Spinal cord (tissue), 4 donors: Measurements from ENCODE around the gene VGF. TPM values are rescaled to one million over a fixed set of nuclear protein-coding genes. Genes with fewer than 3 reads are reported as not detected.

ENCODE experiments used
- polyA plus RNA-seq, 2 donors: library from polyadenylated mRNA; unstranded; fragments of 120-200 nt; gene quantifications; one replicate each; pipeline ENCODE4 v1.2.1, GENCODE V29; 2013; ENCODE audit not compliant: insufficient read length in 2 of 2
- small RNA-seq: library from RNA; depleted of rRNA; stranded (forward); fragments of <200 nt; gene quantifications from one replicate; pipeline ENCODE3, GENCODE V24; 2014; ENCODE audit warnings: low replicate concordance
- total RNA-seq, 2 donors: library from RNA; depleted of rRNA in 1 of 2; stranded (reverse); fragments of 120-200 nt in 1 of 2; fragments of >200 nt in 1 of 2; gene quantifications; one replicate each; pipeline versions ENCODE4 v1.2.3 to v1.2.4, GENCODE V29; 2013 to 2014

Gene VGF
- total and polyA plus RNA-seq, 4 donors = 7.9 to 70.2 (median 39.1) TPM

Small RNA genes within 50 kb of the gene (small RNA-seq; reads per million reads assigned to genes)
- gene MIR4653 = not detected

Other genes with a start within 250 kb of the VGF start
- gene MUC3A, start 216.0 kb downstream of the VGF start, total RNA-seq = under 1 TPM; 0.17 to 0.40 TPM
- gene MUC3A, start 216.0 kb downstream of the VGF start, polyA plus RNA-seq = 1 to 10 TPM; 1.9 to 2.5 TPM
- 1 to 10 TPM in 1 of 2 donors, under 1 TPM in 1; 0.59 to 1.4 TPM for gene MUC12, start 196.0 kb downstream of the VGF start, total RNA-seq
- gene MUC12, start 196.0 kb downstream of the VGF start, polyA plus RNA-seq = 1 to 10 TPM; 1.9 to 2.2 TPM
- not detected for gene MUC17, start 145.5 kb downstream of the VGF start, total RNA-seq
- not detected for gene MUC17, start 145.5 kb downstream of the VGF start, polyA plus RNA-seq
- gene TRIM56, start 80.1 kb downstream of the VGF start, total RNA-seq = 10 to 100 TPM in 1 of 2 donors, 1 to 10 TPM in 1; 6.0 to 10.9 TPM
- gene TRIM56, start 80.1 kb downstream of the VGF start, polyA plus RNA-seq = 1 to 10 TPM; 5.6 to 7.0 TPM
- gene SERPINE1, start 38.5 kb downstream of the VGF start, total RNA-seq = 1 to 10 TPM; 1.9 to 2.1 TPM
- 1 to 10 TPM; 1.9 to 4.8 TPM for gene SERPINE1, start 38.5 kb downstream of the VGF start, polyA plus RNA-seq
- gene AP1S1, start 11.1 kb downstream of the VGF start, total RNA-seq = 10 to 100 TPM; 49.0 to 79.9 TPM
- 10 to 100 TPM; 88.8 to 96.4 TPM for gene AP1S1, start 11.1 kb downstream of the VGF start, polyA plus RNA-seq
- under 1 TPM; 0.40 to 0.61 TPM for gene NAT16, start 14.7 kb upstream of the VGF start, total RNA-seq
- 1 to 10 TPM; 6.9 to 7.5 TPM for gene NAT16, start 14.7 kb upstream of the VGF start, polyA plus RNA-seq
- gene MOGAT3, start 35.5 kb upstream of the VGF start, total RNA-seq = not detected
- gene MOGAT3, start 35.5 kb upstream of the VGF start, polyA plus RNA-seq = under 1 TPM in 1 of 2 donors, not detected in 1; 0.12 TPM
- gene PLOD3, start 52.0 kb upstream of the VGF start, total RNA-seq = 10 to 100 TPM; 26.2 to 40.1 TPM
- gene PLOD3, start 52.0 kb upstream of the VGF start, polyA plus RNA-seq = 10 to 100 TPM; 56.9 to 71.7 TPM
- gene ZNHIT1, start 52.6 kb upstream of the VGF start, total RNA-seq = 10 to 100 TPM; 57.2 to 95.5 TPM
- gene ZNHIT1, start 52.6 kb upstream of the VGF start, polyA plus RNA-seq = 10 to 100 TPM; 80.4 to 80.9 TPM
- 1 to 10 TPM; 3.3 to 8.3 TPM for gene CLDN15, start 72.2 kb upstream of the VGF start, total RNA-seq
- 10 to 100 TPM in 1 of 2 donors, 1 to 10 TPM in 1; 9.2 to 13.8 TPM for gene CLDN15, start 72.2 kb upstream of the VGF start, polyA plus RNA-seq
- gene FIS1, start 79.5 kb upstream of the VGF start, total RNA-seq = 100 to 1,000 TPM; 115 to 244 TPM
- 100 to 1,000 TPM; 211 to 232 TPM for gene FIS1, start 79.5 kb upstream of the VGF start, polyA plus RNA-seq
- 10 to 100 TPM; 36.1 to 66.0 TPM for gene IFT22, start 156.2 kb upstream of the VGF start, total RNA-seq
- 10 to 100 TPM; 59.8 to 64.4 TPM for gene IFT22, start 156.2 kb upstream of the VGF start, polyA plus RNA-seq
- 10 to 100 TPM; 15.4 to 17.4 TPM for gene COL26A1, start 197.3 kb upstream of the VGF start, total RNA-seq
- 10 to 100 TPM; 39.7 to 49.3 TPM for gene COL26A1, start 197.3 kb upstream of the VGF start, polyA plus RNA-seq